Neural cell (in vitro differentiated cells): ENCODE measurements around the gene IRX3.

Experiments
- EP300 ChIP-seq: fragments of 450-650 bp; conservative IDR thresholded peaks from 2 replicates; pipeline ENCODE4 v1.6.1; 2014; ENCODE audit warnings: antibody characterized with exemption, mild to moderate bottlenecking, moderate library complexity; ENCODE audit not compliant: poor library complexity, severe bottlenecking
- EZH2 ChIP-seq: fragments of 200-600, 300-800 bp; shearing (Covaris generic), sonication (generic); IDR thresholded peaks from 2 replicates; pipeline ENCODE4 v1.6.1; 2014; ENCODE audit warnings: antibody characterized with exemption, low read length, borderline replicate concordance, mild to moderate bottlenecking; ENCODE audit not compliant: insufficient read depth, poor library complexity, severe bottlenecking
- POLR2AphosphoS5 ChIP-seq: IDR thresholded peaks from 2 replicates; pipeline ENCODE4 v1.6.1; 2012
- SMC3 ChIP-seq: fragments of 450-650 bp; conservative IDR thresholded peaks from 2 replicates; pipeline ENCODE4 v1.6.1; 2014; ENCODE audit warnings: antibody characterized with exemption, mild to moderate bottlenecking, moderate library complexity; ENCODE audit not compliant: poor library complexity
- TAF1 ChIP-seq: IDR thresholded peaks from 2 replicates; pipeline ENCODE4 v1.6.1; 2012; ENCODE audit warnings: low read depth
- TF ChIP-seq, protein P1 (sequence below): fragments of 450-650 bp; IDR thresholded peaks from 2 replicates; pipeline ENCODE4 v1.5.1; 2014; ENCODE audit warnings: antibody characterized with exemption, mild to moderate bottlenecking, moderate library complexity; ENCODE audit not compliant: poor library complexity, severe bottlenecking
- TF ChIP-seq, protein P2 (sequence below): IDR thresholded peaks from 2 replicates; pipeline ENCODE4 v1.6.1; 2012; ENCODE audit warnings: borderline replicate concordance

DNA sequence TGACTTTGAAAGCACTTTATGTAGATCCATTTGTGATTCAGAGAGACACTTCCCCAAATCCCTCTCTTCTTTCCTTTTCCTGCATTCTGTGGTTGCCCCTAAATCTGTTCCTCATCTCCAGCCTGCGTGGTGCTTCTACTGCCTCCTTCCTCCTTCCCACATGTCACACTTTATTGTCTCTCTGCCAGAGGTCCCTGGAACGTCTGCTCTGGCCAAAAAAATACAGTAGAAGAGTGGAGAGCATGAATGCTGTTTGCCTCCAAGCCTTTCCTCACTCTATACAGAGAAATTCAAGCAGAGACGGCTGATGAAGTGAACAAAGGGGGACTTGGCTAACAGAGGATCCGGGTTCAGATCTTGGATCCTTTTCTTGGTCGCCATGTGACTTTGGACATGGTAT, 22.8 kb upstream of the IRX3 start:
- TF ChIP-seq, protein P1, sequence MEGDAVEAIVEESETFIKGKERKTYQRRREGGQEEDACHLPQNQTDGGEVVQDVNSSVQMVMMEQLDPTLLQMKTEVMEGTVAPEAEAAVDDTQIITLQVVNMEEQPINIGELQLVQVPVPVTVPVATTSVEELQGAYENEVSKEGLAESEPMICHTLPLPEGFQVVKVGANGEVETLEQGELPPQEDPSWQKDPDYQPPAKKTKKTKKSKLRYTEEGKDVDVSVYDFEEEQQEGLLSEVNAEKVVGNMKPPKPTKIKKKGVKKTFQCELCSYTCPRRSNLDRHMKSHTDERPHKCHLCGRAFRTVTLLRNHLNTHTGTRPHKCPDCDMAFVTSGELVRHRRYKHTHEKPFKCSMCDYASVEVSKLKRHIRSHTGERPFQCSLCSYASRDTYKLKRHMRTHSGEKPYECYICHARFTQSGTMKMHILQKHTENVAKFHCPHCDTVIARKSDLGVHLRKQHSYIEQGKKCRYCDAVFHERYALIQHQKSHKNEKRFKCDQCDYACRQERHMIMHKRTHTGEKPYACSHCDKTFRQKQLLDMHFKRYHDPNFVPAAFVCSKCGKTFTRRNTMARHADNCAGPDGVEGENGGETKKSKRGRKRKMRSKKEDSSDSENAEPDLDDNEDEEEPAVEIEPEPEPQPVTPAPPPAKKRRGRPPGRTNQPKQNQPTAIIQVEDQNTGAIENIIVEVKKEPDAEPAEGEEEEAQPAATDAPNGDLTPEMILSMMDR = no peak
- TF ChIP-seq, protein P2, sequence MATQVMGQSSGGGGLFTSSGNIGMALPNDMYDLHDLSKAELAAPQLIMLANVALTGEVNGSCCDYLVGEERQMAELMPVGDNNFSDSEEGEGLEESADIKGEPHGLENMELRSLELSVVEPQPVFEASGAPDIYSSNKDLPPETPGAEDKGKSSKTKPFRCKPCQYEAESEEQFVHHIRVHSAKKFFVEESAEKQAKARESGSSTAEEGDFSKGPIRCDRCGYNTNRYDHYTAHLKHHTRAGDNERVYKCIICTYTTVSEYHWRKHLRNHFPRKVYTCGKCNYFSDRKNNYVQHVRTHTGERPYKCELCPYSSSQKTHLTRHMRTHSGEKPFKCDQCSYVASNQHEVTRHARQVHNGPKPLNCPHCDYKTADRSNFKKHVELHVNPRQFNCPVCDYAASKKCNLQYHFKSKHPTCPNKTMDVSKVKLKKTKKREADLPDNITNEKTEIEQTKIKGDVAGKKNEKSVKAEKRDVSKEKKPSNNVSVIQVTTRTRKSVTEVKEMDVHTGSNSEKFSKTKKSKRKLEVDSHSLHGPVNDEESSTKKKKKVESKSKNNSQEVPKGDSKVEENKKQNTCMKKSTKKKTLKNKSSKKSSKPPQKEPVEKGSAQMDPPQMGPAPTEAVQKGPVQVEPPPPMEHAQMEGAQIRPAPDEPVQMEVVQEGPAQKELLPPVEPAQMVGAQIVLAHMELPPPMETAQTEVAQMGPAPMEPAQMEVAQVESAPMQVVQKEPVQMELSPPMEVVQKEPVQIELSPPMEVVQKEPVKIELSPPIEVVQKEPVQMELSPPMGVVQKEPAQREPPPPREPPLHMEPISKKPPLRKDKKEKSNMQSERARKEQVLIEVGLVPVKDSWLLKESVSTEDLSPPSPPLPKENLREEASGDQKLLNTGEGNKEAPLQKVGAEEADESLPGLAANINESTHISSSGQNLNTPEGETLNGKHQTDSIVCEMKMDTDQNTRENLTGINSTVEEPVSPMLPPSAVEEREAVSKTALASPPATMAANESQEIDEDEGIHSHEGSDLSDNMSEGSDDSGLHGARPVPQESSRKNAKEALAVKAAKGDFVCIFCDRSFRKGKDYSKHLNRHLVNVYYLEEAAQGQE = no peak
- TF ChIP-seq TAF1 = no peak
- TF ChIP-seq EP300 = no peak
- TF ChIP-seq EZH2 = no peak
- TF ChIP-seq POLR2AphosphoS5 = no peak
- no peak for TF ChIP-seq SMC3
